ENCODE measurements around the gene SCN1B.

The SCN1B gene

GRCh38 chr19:35055715-35056179 is 25.5 kb downstream of the SCN1B start:
- DNase-seq (ENCODE audit: low read depth) = no peak

GRCh38 chr19:35056513-35057063 is 26.3 kb downstream of the SCN1B start:
- no peak overlapping the region for H3K4me3 ChIP-seq (ENCODE audit: low read length)
- TF ChIP-seq, protein P1, sequence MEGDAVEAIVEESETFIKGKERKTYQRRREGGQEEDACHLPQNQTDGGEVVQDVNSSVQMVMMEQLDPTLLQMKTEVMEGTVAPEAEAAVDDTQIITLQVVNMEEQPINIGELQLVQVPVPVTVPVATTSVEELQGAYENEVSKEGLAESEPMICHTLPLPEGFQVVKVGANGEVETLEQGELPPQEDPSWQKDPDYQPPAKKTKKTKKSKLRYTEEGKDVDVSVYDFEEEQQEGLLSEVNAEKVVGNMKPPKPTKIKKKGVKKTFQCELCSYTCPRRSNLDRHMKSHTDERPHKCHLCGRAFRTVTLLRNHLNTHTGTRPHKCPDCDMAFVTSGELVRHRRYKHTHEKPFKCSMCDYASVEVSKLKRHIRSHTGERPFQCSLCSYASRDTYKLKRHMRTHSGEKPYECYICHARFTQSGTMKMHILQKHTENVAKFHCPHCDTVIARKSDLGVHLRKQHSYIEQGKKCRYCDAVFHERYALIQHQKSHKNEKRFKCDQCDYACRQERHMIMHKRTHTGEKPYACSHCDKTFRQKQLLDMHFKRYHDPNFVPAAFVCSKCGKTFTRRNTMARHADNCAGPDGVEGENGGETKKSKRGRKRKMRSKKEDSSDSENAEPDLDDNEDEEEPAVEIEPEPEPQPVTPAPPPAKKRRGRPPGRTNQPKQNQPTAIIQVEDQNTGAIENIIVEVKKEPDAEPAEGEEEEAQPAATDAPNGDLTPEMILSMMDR (conservative IDR thresholded peaks at IDR 0.05; ENCODE audit: low read length) = no peak
- no peak for DNase-seq (ENCODE audit: low read depth)

More at GRCh38 chr19:35055715-35056179, 25.5 kb downstream of the SCN1B start:
- TF ChIP-seq, protein P1 (conservative IDR thresholded peaks at IDR 0.05; ENCODE audit: low read length) = no peak
- no peak overlapping the region for H3K4me3 ChIP-seq (ENCODE audit: low read length)

DNA sequence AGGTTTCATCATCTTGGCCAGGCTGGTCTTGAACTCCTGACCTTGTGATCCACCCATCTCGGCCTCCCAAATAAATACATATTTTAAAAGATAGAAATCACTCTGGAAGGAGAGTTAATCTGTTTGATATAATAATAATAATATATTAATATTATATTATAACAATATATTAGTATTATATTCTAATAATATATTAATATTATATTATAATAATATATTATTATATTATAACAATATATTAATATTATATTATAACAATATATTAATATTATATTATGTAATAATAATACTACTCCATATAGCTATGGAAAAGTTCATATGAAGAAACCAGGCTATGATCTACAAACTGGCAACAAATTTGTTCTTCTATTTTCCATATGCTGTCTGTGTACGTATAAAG is 28.1 kb downstream of the SCN1B start:
- no peak for DNase-seq (ENCODE audit: low read depth)
- H3K4me3 ChIP-seq (ENCODE audit: low read length) = no peak overlapping the region
- TF ChIP-seq, protein P1 (conservative IDR thresholded peaks at IDR 0.05; ENCODE audit: low read length) = no peak

- H3K4me3 ChIP-seq (ENCODE audit: low read length) = no peak overlapping the region
- TF ChIP-seq, protein P1 (conservative IDR thresholded peaks at IDR 0.05; ENCODE audit: low read length) = no peak
- no peak for DNase-seq (ENCODE audit: low read depth)
These were observed 28.9 kb downstream of the SCN1B start for GRCh38 chr19:35059006-35059798.

GRCh38 chr19:35059799-35060091 is 29.5 kb downstream of the SCN1B start:
- H3K4me3 ChIP-seq (ENCODE audit: low read length) = no peak overlapping the region
- TF ChIP-seq, protein P1 (conservative IDR thresholded peaks at IDR 0.05; ENCODE audit: low read length) = no peak
- no peak for DNase-seq (ENCODE audit: low read depth)

DNA sequence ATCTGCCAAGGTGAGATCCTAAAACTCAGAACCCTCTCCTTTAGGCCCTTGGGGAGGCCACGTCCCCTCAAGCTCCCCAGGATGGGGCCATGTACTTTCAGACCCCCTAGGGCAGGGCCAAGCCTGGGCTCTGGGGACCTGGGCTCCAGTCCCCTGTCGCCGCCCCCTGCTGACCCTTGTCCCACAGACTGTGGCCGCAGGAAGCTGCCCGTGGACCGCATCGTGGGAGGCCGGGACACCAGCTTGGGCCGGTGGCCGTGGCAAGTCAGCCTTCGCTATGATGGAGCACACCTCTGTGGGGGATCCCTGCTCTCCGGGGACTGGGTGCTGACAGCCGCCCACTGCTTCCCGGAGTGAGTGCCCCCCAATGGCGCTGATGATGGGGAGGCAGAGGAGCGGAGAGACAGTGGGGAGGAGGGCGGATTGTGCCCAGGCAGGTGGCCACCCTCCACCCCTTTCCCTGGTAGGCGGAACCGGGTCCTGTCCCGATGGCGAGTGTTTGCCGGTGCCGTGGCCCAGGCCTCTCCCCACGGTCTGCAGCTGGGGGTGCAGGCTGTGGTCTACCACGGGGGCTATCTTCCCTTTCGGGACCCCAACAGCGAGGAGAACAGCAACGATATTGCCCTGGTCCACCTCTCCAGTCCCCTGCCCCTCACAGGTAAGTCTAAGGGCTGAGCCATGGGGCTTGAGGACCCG is 30.0 kb downstream of the SCN1B start:
- TF ChIP-seq, protein P1 (conservative IDR thresholded peaks at IDR 0.05; ENCODE audit: low read length) = no peak
- no peak for DNase-seq (ENCODE audit: low read depth)
- H3K4me3 ChIP-seq (ENCODE audit: low read length) = no peak overlapping the region

Data from AG10803 (cell line).